Endothelial cell of umbilical vein (primary cell): ENCODE results near the gene WDR47. TPM values are rescaled to one million over a fixed set of nuclear protein-coding genes. Genes with fewer than 3 reads are reported as not detected.

Source experiments
- BruUV-seq: library from RNA; stranded (reverse); fragments of 400-500 nt; replicated peaks from 2 replicates; lab custom pipeline; 2021; lab: Mats Ljungman, UMichigan
- CTCF ChIA-PET: fragments of 300-600, 350-600 bp; sonication (Branson Sonifier 250); formaldehyde crosslinking; loops from one replicate; lab custom pipeline; 2021; ENCODE audit warnings: antibody characterized with exemption, inconsistent platforms; lab: Charles Lee
- POLR2A ChIA-PET: fragments of 300-600, 350-600 bp; sonication (Branson Sonifier 250); formaldehyde crosslinking; loops from one replicate; lab custom pipeline; 2021; ENCODE audit warnings: antibody characterized with exemption, inconsistent platforms; lab: Charles Lee
- DNase-seq: peaks from one replicate; pipeline ENCODE4 v3.0.0-alpha.2; 2011; ENCODE audit warnings: low read depth, low spot score
- FAIRE-seq: peaks from 2 replicates; lab custom pipeline; 2011; peaks lifted over from hg19 to GRCh38; lab: Jason Lieb, UNC
- H2AFZ ChIP-seq: 2 replicates; pipeline ENCODE4 v1.6.0; 2012; ENCODE audit warnings: low read depth, low read length, control low read depth, inconsistent platforms
- H3K27ac ChIP-seq: 2 replicates; pipeline ENCODE4 v1.5.1; 2011; ENCODE audit warnings: low read depth, mild to moderate bottlenecking, control low read depth, low read length, moderate library complexity; ENCODE audit not compliant: insufficient read depth
- H3K27me3 ChIP-seq, 2 experiments: 2 replicates each; pipeline versions ENCODE4 v1.6.0 to v1.6.1; 2011; ENCODE audit warnings: low read length in 2 of 2, mixed read lengths in 1 of 2; ENCODE audit not compliant: control insufficient read depth in 2 of 2, insufficient read depth in 2 of 2
- H3K36me3 ChIP-seq, 2 experiments: 2 replicates in 1 of 2; 3 replicates in 1 of 2; pipeline ENCODE4 v1.5.1; 2011; ENCODE audit warnings: low read length in 2 of 2, mild to moderate bottlenecking in 1 of 2, moderate library complexity in 1 of 2; ENCODE audit not compliant: control insufficient read depth in 2 of 2, insufficient read depth in 2 of 2; ENCODE audit errors: extremely low read depth in 1 of 2
- H3K4me1 ChIP-seq: 3 replicates; pipeline ENCODE4 v1.5.1; 2011; ENCODE audit warnings: mild to moderate bottlenecking, low read length; ENCODE audit not compliant: control insufficient read depth, insufficient read depth; ENCODE audit errors: extremely low read depth
- H3K4me2 ChIP-seq: 2 replicates; pipeline ENCODE4 v1.6.1; 2011; ENCODE audit warnings: low read length, control low read depth, mixed read lengths; ENCODE audit not compliant: insufficient read depth
- H3K4me3 ChIP-seq, 3 experiments: fragments of 200-600 bp in 1 of 3; sonication (generic), shearing (Covaris generic) in 1 of 3; replicated peaks in 1 of 3; 2 replicates each; pipeline ENCODE4 v1.5.1; 2011 to 2016; ENCODE audit warnings: control low read depth in 3 of 3, low read length in 3 of 3, mild to moderate bottlenecking in 2 of 3, inconsistent platforms in 1 of 3, low read depth in 1 of 3, moderate library complexity in 1 of 3; ENCODE audit not compliant: insufficient read depth in 1 of 3
- H3K79me2 ChIP-seq: 2 replicates; pipeline ENCODE4 v1.6.0; 2012; ENCODE audit warnings: low read length, inconsistent platforms; ENCODE audit not compliant: control insufficient read depth, insufficient read depth
- H3K9ac ChIP-seq: replicated peaks from 2 replicates; pipeline ENCODE3; 2011; ENCODE audit warnings: low read length, control low read depth; ENCODE audit not compliant: insufficient read depth; ENCODE audit errors: extremely low read depth
- H3K9me1 ChIP-seq: replicated peaks from 3 replicates; pipeline ENCODE4 v1.6.0; 2011; ENCODE audit warnings: mild to moderate bottlenecking, low read length; ENCODE audit not compliant: control insufficient read depth, insufficient read depth; ENCODE audit errors: extremely low read depth
- H3K9me3 ChIP-seq: replicated peaks from 2 replicates; pipeline ENCODE4 v1.5.1; 2012; ENCODE audit warnings: low read length, inconsistent platforms; ENCODE audit not compliant: control insufficient read depth, insufficient read depth
- H4K20me1 ChIP-seq: replicated peaks from 2 replicates; pipeline ENCODE3; 2011; ENCODE audit warnings: mild to moderate bottlenecking, low read length; ENCODE audit not compliant: control insufficient read depth, insufficient read depth; ENCODE audit errors: extremely low read depth
- EZH2 ChIP-seq: IDR thresholded peaks from 2 replicates; pipeline ENCODE4 v1.6.1; 2012; ENCODE audit warnings: borderline replicate concordance, low read depth, mild to moderate bottlenecking, moderate library complexity, low read length, inconsistent platforms; ENCODE audit not compliant: severe bottlenecking
- FOS ChIP-seq: IDR thresholded peaks from 2 replicates; pipeline ENCODE4 v1.6.1; 2011; ENCODE audit warnings: mild to moderate bottlenecking, low read length, moderate library complexity, borderline replicate concordance; ENCODE audit not compliant: insufficient read depth
- GATA2 ChIP-seq: IDR thresholded peaks from 2 replicates; pipeline ENCODE4 v1.7.0; 2011; ENCODE audit warnings: low read depth, mild to moderate bottlenecking, moderate library complexity, mixed read lengths, low read length; ENCODE audit not compliant: insufficient read length, insufficient read depth
- JUN ChIP-seq: IDR thresholded peaks from 2 replicates; pipeline ENCODE4 v1.6.1; 2011; ENCODE audit warnings: borderline replicate concordance, low read depth; ENCODE audit not compliant: insufficient read length, insufficient read depth
- MYC ChIP-seq: IDR thresholded peaks from one replicate; pipeline ENCODE4 v1.6.1; 2011; ENCODE audit warnings: mild to moderate bottlenecking, low read depth, low read length
- POLR2A ChIP-seq: IDR thresholded peaks from 2 replicates; pipeline ENCODE4 v1.6.1; 2012; ENCODE audit warnings: low read depth, mild to moderate bottlenecking, control low read depth, low read length
- POLR2AphosphoS5 ChIP-seq: IDR thresholded peaks from 2 replicates; pipeline ENCODE4 v1.6.1; 2012; ENCODE audit warnings: low read depth, mild to moderate bottlenecking, control low read depth, low read length, moderate library complexity; ENCODE audit not compliant: insufficient read depth
- dilution Hi-C: fragments of 300-500 bp; cut with MboI; formaldehyde crosslinking; loops from one replicate; pipeline ENCODE4 v1.15.0; 2019; ENCODE audit warnings: low sequenced_read_pairs; ENCODE audit not compliant: extremely low pct_ligation_motif_present
- intact Hi-C: fragments of 100-400 bp; cut with micrococcal nuclease; formaldehyde crosslinking; loops from one replicate; pipeline ENCODE4 v1.10.0; 2022
- polyA plus RNA-seq, 4 experiments: library from polyadenylated mRNA; depleted of rRNA in 3 of 4; stranded (reverse) in 3 of 4; unstranded in 1 of 4; fragments of >200 nt; gene quantifications; 2 replicates each; pipeline versions ENCODE4 v1.2.1 to v1.2.3, GENCODE V29; 2011 to 2012; ENCODE audit warnings: missing spikeins in 1 of 4
- total RNA-seq: library from RNA; stranded (reverse); gene quantifications from 2 replicates; pipeline ENCODE4 v1.2.3, GENCODE V29; 2021
- TF ChIP-seq, protein P1 (sequence below): IDR thresholded peaks from 2 replicates; pipeline ENCODE4 v1.6.1; 2011; ENCODE audit not compliant: insufficient read depth, insufficient read length
- TF ChIP-seq, protein P2 (sequence below), 2 donors: IDR thresholded peaks; 1 replicate in 1 of 2; 2 replicates in 1 of 2; pipeline ENCODE4 v1.5.1; 2011; ENCODE audit warnings: low read length in 2 of 2, mild to moderate bottlenecking in 2 of 2, moderate library complexity in 2 of 2, control low read depth in 1 of 2, inconsistent platforms in 1 of 2, low read depth in 1 of 2; ENCODE audit not compliant: insufficient read depth in 1 of 2; ENCODE audit errors: extremely low read depth in 1 of 2

Gene WDR47
- total and polyA plus RNA-seq, 2 donors (not counting 3 experiments of a cell fraction or from before 2014, with no cell fraction given), result 9.1 to 19.0 TPM

DNA sequence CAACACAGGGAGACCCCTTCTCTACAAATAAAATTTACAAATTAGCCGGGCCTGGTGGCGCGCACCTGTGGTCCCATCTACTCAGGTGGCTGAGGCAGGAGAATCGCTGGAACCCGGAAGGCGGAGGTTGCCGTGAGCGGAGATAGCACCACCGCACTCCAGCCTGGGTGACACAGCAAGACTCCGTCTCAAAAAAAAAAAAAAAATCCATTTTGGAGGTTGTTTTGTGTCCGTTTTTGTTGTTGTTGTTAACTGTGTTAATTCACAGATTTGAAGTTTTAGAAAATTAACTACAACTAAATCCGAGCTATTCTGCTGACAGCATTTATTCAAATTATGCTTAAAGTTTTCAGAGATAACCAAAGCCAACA lies 79.2 kb downstream of the WDR47 start:
- FAIRE-seq (no peak), DNase-seq (no peak)
- Histone ChIP-seq H4K20me1 (no peaks in the 10 kb centered on the region), H3K27ac (peak overlapping the region; percentile 76), H3K9me1 (no peaks in the 10 kb centered on the region), H3K36me3 (peaks cover 0 to 1% of the 10 kb centered on the region in 2 experiments), H3K79me2 (peaks cover 23% of the 10 kb centered on the region), H3K9ac (peak overlapping the region; percentile 91), H2AFZ (peak overlapping the region; percentile 96), H3K4me1 (peaks cover 9% of the 10 kb centered on the region), H3K9me3 (no peaks in the 10 kb centered on the region), H3K4me2 (peak overlapping the region; percentile 93), H3K27me3 (no peaks in the 10 kb centered on the region), H3K4me3 (peak overlapping the region; percentile 89 to 96 (median 94))
- intact Hi-C loops (loop anchor here (2.0 to 5.0 kb wide), 3 partner anchors 78 to 150 kb away; a partner anchor contains a TSS), dilution Hi-C loops (no loop called here)
- ChIA-PET CTCF (interaction anchor here (0.6 to 1.9 kb wide), 5 partner anchors 9 to 150 kb away, joined by 3 to 5 read pairs (median 3); partner anchors contain the start of gene TAF13), POLR2A (interaction anchor here (0.7 to 1.0 kb wide), 5 partner anchors 10 to 486 kb away, joined by 3 to 4 read pairs (median 3); partner anchors contain the start of gene WDR47)
- BruUV-seq, result TSS peak; percentile 29
- TF ChIP-seq, protein P1, sequence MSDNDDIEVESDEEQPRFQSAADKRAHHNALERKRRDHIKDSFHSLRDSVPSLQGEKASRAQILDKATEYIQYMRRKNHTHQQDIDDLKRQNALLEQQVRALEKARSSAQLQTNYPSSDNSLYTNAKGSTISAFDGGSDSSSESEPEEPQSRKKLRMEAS, result no peak
- TF ChIP-seq MYC, result no peak
- TF ChIP-seq FOS, result no peak
- no peak for TF ChIP-seq POLR2AphosphoS5
- TF ChIP-seq GATA2, result no peak
- TF ChIP-seq, protein P2, sequence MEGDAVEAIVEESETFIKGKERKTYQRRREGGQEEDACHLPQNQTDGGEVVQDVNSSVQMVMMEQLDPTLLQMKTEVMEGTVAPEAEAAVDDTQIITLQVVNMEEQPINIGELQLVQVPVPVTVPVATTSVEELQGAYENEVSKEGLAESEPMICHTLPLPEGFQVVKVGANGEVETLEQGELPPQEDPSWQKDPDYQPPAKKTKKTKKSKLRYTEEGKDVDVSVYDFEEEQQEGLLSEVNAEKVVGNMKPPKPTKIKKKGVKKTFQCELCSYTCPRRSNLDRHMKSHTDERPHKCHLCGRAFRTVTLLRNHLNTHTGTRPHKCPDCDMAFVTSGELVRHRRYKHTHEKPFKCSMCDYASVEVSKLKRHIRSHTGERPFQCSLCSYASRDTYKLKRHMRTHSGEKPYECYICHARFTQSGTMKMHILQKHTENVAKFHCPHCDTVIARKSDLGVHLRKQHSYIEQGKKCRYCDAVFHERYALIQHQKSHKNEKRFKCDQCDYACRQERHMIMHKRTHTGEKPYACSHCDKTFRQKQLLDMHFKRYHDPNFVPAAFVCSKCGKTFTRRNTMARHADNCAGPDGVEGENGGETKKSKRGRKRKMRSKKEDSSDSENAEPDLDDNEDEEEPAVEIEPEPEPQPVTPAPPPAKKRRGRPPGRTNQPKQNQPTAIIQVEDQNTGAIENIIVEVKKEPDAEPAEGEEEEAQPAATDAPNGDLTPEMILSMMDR (IDR thresholded peaks at IDR 0.05; ENCODE audit: extremely low read depth in 1 of 2, insufficient read depth in 1 of 2, low read depth in 1 of 2, low read length in 2 of 2), result no peak
- TF ChIP-seq EZH2, result no peak
- no peak for TF ChIP-seq POLR2A
- TF ChIP-seq JUN, result no peak
